MM.1S (cell line): ENCODE results near the gene MAD1L1.

Source experiments
- DNase-seq: peaks from one replicate; pipeline ENCODE4 v3.0.0-alpha.2; 2015
- H2AFZ ChIP-seq: fragments of 300-600 bp; sonication (generic); 2 replicates; pipeline ENCODE4 v1.6.0; 2016; ENCODE audit warnings: antibody characterized with exemption, low read length
- H3F3A ChIP-seq: fragments of 300-600 bp; sonication (generic); 2 replicates; pipeline ENCODE4 v1.6.1; 2016; ENCODE audit warnings: mild to moderate bottlenecking, antibody characterized with exemption, low read length, moderate library complexity, mixed read lengths; ENCODE audit not compliant: insufficient read depth
- H3K27ac ChIP-seq: fragments of 300-600 bp; sonication (generic); 2 replicates; pipeline ENCODE4 v1.5.1; 2016; ENCODE audit warnings: mild to moderate bottlenecking, low read length
- H3K27me3 ChIP-seq: fragments of 300-600 bp; sonication (generic); replicated peaks from 2 replicates; pipeline ENCODE4 v1.6.0; 2016; ENCODE audit warnings: low read length; ENCODE audit not compliant: insufficient read depth
- H3K36me3 ChIP-seq: fragments of 300-600 bp; sonication (generic); replicated peaks from 2 replicates; pipeline ENCODE4 v1.6.1; 2016; ENCODE audit warnings: mild to moderate bottlenecking, low read length, mixed read lengths; ENCODE audit not compliant: insufficient read depth
- H3K4me1 ChIP-seq: fragments of 300-600 bp; sonication (generic); 2 replicates; pipeline ENCODE4 v1.6.1; 2016; ENCODE audit warnings: low read length, mixed read lengths
- H3K4me2 ChIP-seq: fragments of 300-600 bp; sonication (generic); 2 replicates; pipeline ENCODE4 v1.6.0; 2016; ENCODE audit warnings: low read depth, low read length
- H3K4me3 ChIP-seq: fragments of 300-600 bp; sonication (generic); 2 replicates; pipeline ENCODE4 v1.5.1; 2016; ENCODE audit warnings: low read length, mixed read lengths
- H3K79me2 ChIP-seq: fragments of 300-600 bp; sonication (generic); 2 replicates; pipeline ENCODE4 v1.6.1; 2016; ENCODE audit warnings: mixed run types, low read length, mixed read lengths
- H3K9ac ChIP-seq: fragments of 300-600 bp; sonication (generic); 2 replicates; pipeline ENCODE4 v1.6.1; 2016; ENCODE audit warnings: low read length, mixed read lengths
- H3K9me2 ChIP-seq: fragments of 300-600 bp; sonication (generic); replicated peaks from 2 replicates; pipeline ENCODE4 v1.6.1; 2016; ENCODE audit warnings: mild to moderate bottlenecking, low read length, mixed read lengths; ENCODE audit not compliant: insufficient read depth
- H3K9me3 ChIP-seq: fragments of 300-600 bp; sonication (generic); replicated peaks from 2 replicates; pipeline ENCODE4 v1.6.1; 2016; ENCODE audit warnings: mild to moderate bottlenecking, low read length, mixed read lengths; ENCODE audit not compliant: insufficient read depth
- H4K20me1 ChIP-seq: fragments of 300-600 bp; sonication (generic); 2 replicates; pipeline ENCODE4 v1.6.1; 2016; ENCODE audit warnings: mild to moderate bottlenecking, low read length, moderate library complexity, mixed read lengths; ENCODE audit not compliant: insufficient read depth
- EZH2 ChIP-seq: fragments of 300-600 bp; sonication (generic); optimal IDR thresholded peaks from 2 replicates; pipeline ENCODE3; 2017; ENCODE audit warnings: low read depth, mild to moderate bottlenecking, antibody characterized with exemption, low read length, mixed read lengths
- EZH2phosphoT487 ChIP-seq: fragments of 300-600 bp; sonication (generic); IDR thresholded peaks from 2 replicates; pipeline ENCODE4 v1.6.1; 2018; ENCODE audit warnings: antibody characterized with exemption, low read length
- TF ChIP-seq, protein P1 (sequence below): fragments of 300-600 bp; sonication (generic); IDR thresholded peaks from 2 replicates; pipeline ENCODE4 v1.5.1; 2016; ENCODE audit warnings: antibody characterized with exemption, low read length, mixed read lengths

MAD1L1 gene

GRCh38 chr7:2211926-2212325 is 20.8 kb downstream of the MAD1L1 start:
- no peaks in the 10 kb centered on the region for H3K79me2 ChIP-seq
- no peak for DNase-seq
- H3K27me3 ChIP-seq, result no peaks in the 10 kb centered on the region
- H3K4me3 ChIP-seq, result no peak overlapping the region
- H3K9me2 ChIP-seq, result no peaks in the 10 kb centered on the region
- no peaks in the 10 kb centered on the region for H3K36me3 ChIP-seq
- no peak overlapping the region for H3K27ac ChIP-seq
- H3K4me1 ChIP-seq, result no peaks in the 10 kb centered on the region
- no peak for TF ChIP-seq EZH2phosphoT487
- TF ChIP-seq, protein P1, sequence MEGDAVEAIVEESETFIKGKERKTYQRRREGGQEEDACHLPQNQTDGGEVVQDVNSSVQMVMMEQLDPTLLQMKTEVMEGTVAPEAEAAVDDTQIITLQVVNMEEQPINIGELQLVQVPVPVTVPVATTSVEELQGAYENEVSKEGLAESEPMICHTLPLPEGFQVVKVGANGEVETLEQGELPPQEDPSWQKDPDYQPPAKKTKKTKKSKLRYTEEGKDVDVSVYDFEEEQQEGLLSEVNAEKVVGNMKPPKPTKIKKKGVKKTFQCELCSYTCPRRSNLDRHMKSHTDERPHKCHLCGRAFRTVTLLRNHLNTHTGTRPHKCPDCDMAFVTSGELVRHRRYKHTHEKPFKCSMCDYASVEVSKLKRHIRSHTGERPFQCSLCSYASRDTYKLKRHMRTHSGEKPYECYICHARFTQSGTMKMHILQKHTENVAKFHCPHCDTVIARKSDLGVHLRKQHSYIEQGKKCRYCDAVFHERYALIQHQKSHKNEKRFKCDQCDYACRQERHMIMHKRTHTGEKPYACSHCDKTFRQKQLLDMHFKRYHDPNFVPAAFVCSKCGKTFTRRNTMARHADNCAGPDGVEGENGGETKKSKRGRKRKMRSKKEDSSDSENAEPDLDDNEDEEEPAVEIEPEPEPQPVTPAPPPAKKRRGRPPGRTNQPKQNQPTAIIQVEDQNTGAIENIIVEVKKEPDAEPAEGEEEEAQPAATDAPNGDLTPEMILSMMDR, result no peak
- TF ChIP-seq EZH2, result no peak
- H3K4me2 ChIP-seq, result no peak overlapping the region
- H4K20me1 ChIP-seq, result no peaks in the 10 kb centered on the region
- no peak overlapping the region for H3K9ac ChIP-seq
- H3K9me3 ChIP-seq, result no peaks in the 10 kb centered on the region
- H2AFZ ChIP-seq, result no peak overlapping the region
- H3F3A ChIP-seq, result no peaks in the 10 kb centered on the region

GRCh38 chr7:2211259-2211880 is 21.4 kb downstream of the MAD1L1 start:
- H3K4me3 ChIP-seq, result no peak overlapping the region
- H3K79me2 ChIP-seq, result no peaks in the 10 kb centered on the region
- H3K9me2 ChIP-seq, result no peaks in the 10 kb centered on the region
- no peak for TF ChIP-seq EZH2
- TF ChIP-seq EZH2phosphoT487, result no peak
- TF ChIP-seq, protein P1, result no peak
- no peak overlapping the region for H3K4me2 ChIP-seq
- no peaks in the 10 kb centered on the region for H3K4me1 ChIP-seq
- DNase-seq, result no peak
- H3F3A ChIP-seq, result no peaks in the 10 kb centered on the region
- H3K9ac ChIP-seq, result no peak overlapping the region
- no peak overlapping the region for H3K27ac ChIP-seq
- no peaks in the 10 kb centered on the region for H3K27me3 ChIP-seq
- H4K20me1 ChIP-seq, result no peaks in the 10 kb centered on the region
- H3K9me3 ChIP-seq, result no peaks in the 10 kb centered on the region
- H3K36me3 ChIP-seq, result no peaks in the 10 kb centered on the region
- H2AFZ ChIP-seq, result no peak overlapping the region

GRCh38 chr7:2210551-2211258 is 22.0 kb downstream of the MAD1L1 start:
- no peaks in the 10 kb centered on the region for H3K79me2 ChIP-seq
- H3K4me1 ChIP-seq, result no peaks in the 10 kb centered on the region
- H3K27ac ChIP-seq, result no peak overlapping the region
- H2AFZ ChIP-seq, result no peak overlapping the region
- H3K9ac ChIP-seq, result no peak overlapping the region
- H3K27me3 ChIP-seq, result no peaks in the 10 kb centered on the region
- H3F3A ChIP-seq, result no peaks in the 10 kb centered on the region
- no peak overlapping the region for H3K4me2 ChIP-seq
- H3K9me3 ChIP-seq, result no peaks in the 10 kb centered on the region
- H3K9me2 ChIP-seq, result no peaks in the 10 kb centered on the region
- DNase-seq, result no peak
- no peaks in the 10 kb centered on the region for H4K20me1 ChIP-seq
- TF ChIP-seq EZH2 (no peak), EZH2phosphoT487 (no peak)
- TF ChIP-seq, protein P1, result no peak
- H3K4me3 ChIP-seq, result no peak overlapping the region
- H3K36me3 ChIP-seq, result no peaks in the 10 kb centered on the region
